ENCODE data around the gene TGFBI.

TGFBI gene

GRCh38 chr5:136094913-136095641, 66.3 kb downstream of the TGFBI start:
- DNase-seq: no peak

GRCh38 chr5:136098176-136098575, 69.4 kb downstream of the TGFBI start:
- DNase-seq: no peak

- no peak for DNase-seq
These were observed 71.1 kb downstream of the TGFBI start for GRCh38 chr5:136099870-136100269.

GRCh38 chr5:136101884-136102283, 73.1 kb downstream of the TGFBI start:
- no peak for DNase-seq

GRCh38 chr5:136103118-136103517, 74.3 kb downstream of the TGFBI start:
- no peak for DNase-seq

GRCh38 chr5:136104306-136104965, 75.6 kb downstream of the TGFBI start:
- no peak for DNase-seq

- DNase-seq: no peak
These were observed 77.7 kb downstream of the TGFBI start for GRCh38 chr5:136106351-136107031.

- no peak for DNase-seq
These were observed 79.4 kb downstream of the TGFBI start for GRCh38 chr5:136108180-136108611.

- no peak for DNase-seq
These were observed 80.0 kb downstream of the TGFBI start for GRCh38 chr5:136108766-136109165.

- DNase-seq: no peak
These were observed 80.8 kb downstream of the TGFBI start for GRCh38 chr5:136109453-136110135.

Data from C1 segment of cervical spinal cord (tissue), 14 donors.